ENCODE results near the gene CCDC60.

CCDC60 gene

GRCh38 chr12:119334430-119335170 is at the start of gene CCDC60:
TSS of gene CCDC60 (plus strand) at chr12:119334729. CDS start at chr12:119335177, 448 bp downstream.
- DNase-seq: no peak

GRCh38 chr12:119288576-119288975 is 46.0 kb upstream of the CCDC60 start:
- no peak for DNase-seq

GRCh38 chr12:119292893-119293630 is 41.5 kb upstream of the CCDC60 start:
- DNase-seq: no peak

- DNase-seq: no peak
Observed at GRCh38 chr12:119294211-119294610, 40.3 kb upstream of the CCDC60 start.

GRCh38 chr12:119296535-119296934 is 38.0 kb upstream of the CCDC60 start:
- DNase-seq: no peak

- DNase-seq: no peak
Observed at GRCh38 chr12:119299130-119299529, 35.4 kb upstream of the CCDC60 start.

GRCh38 chr12:119301379-119301778 is 33.1 kb upstream of the CCDC60 start:
- no peak for DNase-seq

GRCh38 chr12:119302451-119303080 is 32.0 kb upstream of the CCDC60 start:
- DNase-seq: no peak

GRCh38 chr12:119306593-119306992 is 27.9 kb upstream of the CCDC60 start:
- no peak for DNase-seq

- DNase-seq: no peak
Observed at GRCh38 chr12:119307747-119308146, 26.8 kb upstream of the CCDC60 start.

GRCh38 chr12:119308708-119309456 is 25.6 kb upstream of the CCDC60 start:
- no peak for DNase-seq

GRCh38 chr12:119311878-119312277 is 22.7 kb upstream of the CCDC60 start:
- no peak for DNase-seq

GRCh38 chr12:119312904-119313303 is 21.6 kb upstream of the CCDC60 start:
- no peak for DNase-seq

GRCh38 chr12:119314290-119314689 is 20.2 kb upstream of the CCDC60 start:
- no peak for DNase-seq

- DNase-seq: no peak
Observed at GRCh38 chr12:119319638-119320037, 14.9 kb upstream of the CCDC60 start.

GRCh38 chr12:119320678-119321077 is 13.9 kb upstream of the CCDC60 start:
- DNase-seq: no peak

- no peak for DNase-seq
Observed at GRCh38 chr12:119322301-119322723, 12.2 kb upstream of the CCDC60 start.

GRCh38 chr12:119325813-119326212 is 8.7 kb upstream of the CCDC60 start:
- DNase-seq: no peak

GRCh38 chr12:119326341-119326740 is 8.2 kb upstream of the CCDC60 start:
- DNase-seq: no peak

- no peak for DNase-seq
Observed at GRCh38 chr12:119327471-119327870, 7.1 kb upstream of the CCDC60 start.

GRCh38 chr12:119328111-119328510 is 6.4 kb upstream of the CCDC60 start:
- DNase-seq: no peak

GRCh38 chr12:119338593-119339363 is 4.2 kb downstream of the CCDC60 start:
- no peak for DNase-seq

Measured in fibroblast of skin of right biceps (primary cell).